Upper lobe of left lung (tissue), 6 donors: Measurements from ENCODE around the gene GALNT2. TPM values are rescaled to one million over a fixed set of nuclear protein-coding genes. Genes with fewer than 3 reads are reported as not detected.

Source experiments
- ATAC-seq, 2 donors: fragments of 200-7000 bp; cut with Tn5 transposase; one replicate each; pipeline ENCODE4 v1.9.1; 2022; ENCODE audit warnings: mild to moderate bottlenecking in 2 of 2, moderate library complexity in 2 of 2; ENCODE audit not compliant: low FRiP score in 2 of 2
- DNase-seq, 2 donors: peaks; one replicate each; pipeline ENCODE4 v3.0.0-alpha.2; 2019 to 2020
- H3K27ac ChIP-seq, 4 donors: fragments of 200-600 bp; sonication (generic); one replicate each; pipeline ENCODE4 v1.5.1; 2016 to 2019
- H3K27me3 ChIP-seq, 4 donors: fragments of 200-600 bp; sonication (generic); one replicate each; pipeline ENCODE4 v1.5.1; 2017 to 2019
- H3K36me3 ChIP-seq, 4 donors: fragments of 200-600 bp; sonication (generic); one replicate each; pipeline ENCODE4 v1.5.1; 2016 to 2019
- H3K4me1 ChIP-seq, 4 donors: fragments of 200-600 bp; sonication (generic); one replicate each; pipeline ENCODE4 v1.5.1; 2018 to 2019
- H3K4me3 ChIP-seq, 4 donors: fragments of 200-600 bp; sonication (generic); one replicate each; pipeline ENCODE4 v1.5.1; 2017 to 2019; ENCODE audit warnings: mild to moderate bottlenecking in 2 of 4, moderate library complexity in 1 of 4
- H3K9me3 ChIP-seq, 4 donors: fragments of 200-600 bp; sonication (generic); one replicate each; pipeline ENCODE4 v1.5.1; 2018 to 2019
- CTCF ChIP-seq, 6 experiments: fragments of 450-650 bp in 4 of 6; fragments of 200-600 bp in 2 of 6; sonication (generic) in 2 of 6; IDR thresholded peaks; one replicate each; pipeline ENCODE4 v1.5.1; 2016 to 2019; ENCODE audit warnings: antibody characterized with exemption in 6 of 6
- EP300 ChIP-seq, 4 donors: sonication (generic); formaldehyde crosslinking; IDR thresholded peaks; one replicate each; pipeline ENCODE4 v1.5.1; 2017; ENCODE audit warnings: antibody characterized with exemption in 4 of 4, control low read depth in 2 of 4
- POLR2A ChIP-seq, 4 donors: fragments of 450-650 bp; IDR thresholded peaks; one replicate each; pipeline ENCODE4 v1.5.1; 2016 to 2017; ENCODE audit warnings: antibody characterized with exemption in 4 of 4, mild to moderate bottlenecking in 2 of 4
- POLR2AphosphoS5 ChIP-seq, 2 donors: sonication (generic); formaldehyde crosslinking; IDR thresholded peaks; one replicate each; pipeline ENCODE4 v1.5.1; 2017; ENCODE audit warnings: antibody characterized with exemption in 2 of 2
- WGBS, 2 donors: methylation state at CpG; one replicate each; pipeline ENCODE4 v1.1.5; 2017 to 2018; 5-methylcytosine and 5-hydroxymethylcytosine counted together
- total RNA-seq, 6 donors: library from RNA; depleted of rRNA in 4 of 6; stranded (reverse); fragments of >200 nt in 4 of 6; gene quantifications; one replicate each; pipeline versions ENCODE4 v1.1.0 to v1.2.1, GENCODE V29; 2016 to 2021
- donor health status: DM: no; HTN: no; CAD: no; lungs with moderate emphysema.
- donor health status: DM: no; HTN: yes; CAD: no; lungs with severe emphysema.

GALNT2 gene
- total RNA-seq, 6 donors from 2014 or later, result 51.3 to 62.3 (median 56.2) TPM

DNA sequence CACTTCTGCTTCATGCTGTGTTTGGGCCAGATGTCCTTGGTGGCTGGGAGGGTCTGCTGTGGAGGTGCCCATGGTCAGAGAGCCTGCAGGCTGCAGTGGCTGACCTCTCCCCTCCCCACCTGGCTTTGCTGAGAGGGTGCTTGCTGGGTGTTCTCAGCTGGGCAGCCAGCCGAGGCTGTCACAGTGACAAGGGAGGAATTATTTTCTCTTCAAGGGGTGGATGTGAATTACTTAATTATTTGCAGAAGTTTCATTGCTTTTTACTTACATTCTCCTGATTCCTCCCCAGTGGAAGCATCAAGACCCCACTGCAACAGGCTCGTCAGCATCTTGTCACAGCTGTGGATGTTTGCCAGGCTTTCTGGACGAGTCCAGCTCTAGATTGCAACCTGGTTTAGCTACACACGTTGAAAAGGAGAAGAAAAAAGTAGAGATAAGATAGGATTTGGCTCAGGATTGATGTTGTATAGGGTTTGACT is 70.3 kb downstream of the GALNT2 start:
- Histone ChIP-seq H3K4me1 (peaks cover 3 to 22% (median 8%) of the 10 kb centered on the region in 4 donors), H3K27ac (no peak overlapping the region)
- WGBS, 2 donors, result 52 to 71% methylated on average over 4 of the region's 4 CpGs

GRCh38 chr1:230138561-230139239 is 71.7 kb downstream of the GALNT2 start:
- Histone ChIP-seq H3K4me3 (no peak overlapping the region), H3K9me3 (no peaks in the 10 kb centered on the region), H3K36me3 (no peaks in the 10 kb centered on the region), H3K27ac (no peak overlapping the region), H3K27me3 (no peaks in the 10 kb centered on the region), H3K4me1 (peaks cover under 1 to 20% (median 8%) of the 10 kb centered on the region in 4 donors)
- ATAC-seq, result no peak
- WGBS, 2 donors, result 89 to 94% methylated on average over 7 of the region's 7 CpGs
- TF ChIP-seq POLR2A (IDR thresholded peaks at IDR 0.05), result no peak
- no peak for TF ChIP-seq POLR2AphosphoS5 (IDR thresholded peaks at IDR 0.05)
- TF ChIP-seq EP300 (IDR thresholded peaks at IDR 0.05), result no peak
- TF ChIP-seq CTCF (IDR thresholded peaks at IDR 0.05), result no peak
- DNase-seq, result no peak

More for the DNA sequence above, 70.3 kb downstream of the GALNT2 start:
- H3K36me3 ChIP-seq, result no peaks in the 10 kb centered on the region
- no peak overlapping the region for H3K4me3 ChIP-seq
- ATAC-seq, result no peak
- DNase-seq, result no peak
- no peaks in the 10 kb centered on the region for H3K9me3 ChIP-seq
- H3K27me3 ChIP-seq, result no peaks in the 10 kb centered on the region
- TF ChIP-seq EP300 (IDR thresholded peaks at IDR 0.05) (no peak), POLR2AphosphoS5 (IDR thresholded peaks at IDR 0.05) (no peak), POLR2A (IDR thresholded peaks at IDR 0.05) (no peak), CTCF (IDR thresholded peaks at IDR 0.05) (no peak)

DNA sequence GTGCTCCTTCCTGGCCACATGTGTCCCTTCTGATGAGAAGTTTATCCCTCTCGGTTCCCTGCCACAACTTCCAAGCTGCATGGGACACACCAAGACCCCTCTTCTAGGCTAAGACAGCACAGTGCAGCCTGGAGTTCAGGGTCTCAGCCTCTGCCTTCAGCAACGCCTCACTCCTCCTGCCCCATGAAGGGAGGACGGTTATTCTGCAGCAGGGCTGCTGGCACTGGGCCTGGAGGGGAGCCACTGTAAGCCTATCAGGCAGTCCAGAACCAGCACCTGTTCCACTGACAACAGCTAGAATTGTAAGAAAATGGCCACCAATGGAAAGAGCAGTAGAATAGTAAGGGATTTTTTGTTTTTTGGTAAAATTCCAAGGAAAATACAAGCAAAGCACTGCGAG is 72.3 kb downstream of the GALNT2 start:
- TF ChIP-seq POLR2A (IDR thresholded peaks at IDR 0.05) (no peak), CTCF (IDR thresholded peaks at IDR 0.05) (no peak), POLR2AphosphoS5 (IDR thresholded peaks at IDR 0.05) (no peak)
- ATAC-seq (no peak), DNase-seq (no peak)
- peaks cover 6 to 24% (median 11%) of the 10 kb centered on the region in 4 donors for H3K4me1 ChIP-seq
- H3K4me3 ChIP-seq, result no peak overlapping the region
- 90 to 92% methylated on average over 4 of the region's 4 CpGs for WGBS, 2 donors
- no peaks in the 10 kb centered on the region for H3K9me3 ChIP-seq
- no peaks in the 10 kb centered on the region for H3K36me3 ChIP-seq
- H3K27me3 ChIP-seq, result no peaks in the 10 kb centered on the region
- no peak overlapping the region for H3K27ac ChIP-seq

DNA sequence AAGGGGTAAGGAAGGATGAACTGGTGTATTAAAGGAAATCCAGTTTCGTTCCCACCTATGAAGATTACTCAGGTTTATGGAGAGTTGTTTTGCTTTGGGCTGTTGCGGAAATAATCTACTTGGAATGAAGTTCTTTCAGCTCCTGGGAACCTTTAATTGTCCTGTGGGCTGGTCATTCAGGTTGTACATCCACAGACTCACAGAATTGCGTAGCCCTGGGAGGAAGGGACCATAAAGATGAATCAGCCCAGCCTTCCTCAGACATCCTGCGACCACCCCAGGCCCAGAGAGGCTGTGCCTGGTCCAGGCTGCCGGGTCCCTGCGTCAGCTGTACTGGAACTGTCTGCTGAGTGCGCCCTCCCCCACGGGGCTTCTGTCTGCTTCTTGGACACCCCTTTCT is 72.7 kb downstream of the GALNT2 start:
- Histone ChIP-seq H3K4me1 (peaks cover 8 to 28% (median 15%) of the 10 kb centered on the region in 4 donors), H3K27me3 (no peaks in the 10 kb centered on the region), H3K9me3 (no peaks in the 10 kb centered on the region), H3K4me3 (no peak overlapping the region), H3K36me3 (no peaks in the 10 kb centered on the region), H3K27ac (no peak overlapping the region)
- no peak for DNase-seq
- ATAC-seq, result no peak
- WGBS, 2 donors, result 95 to 100% methylated on average over 6 to 8 of the region's 8 CpGs
- TF ChIP-seq CTCF (IDR thresholded peaks at IDR 0.05) (no peak), POLR2AphosphoS5 (IDR thresholded peaks at IDR 0.05) (no peak), EP300 (IDR thresholded peaks at IDR 0.05) (no peak), POLR2A (IDR thresholded peaks at IDR 0.05) (no peak)
